GM21786 (cell line): ENCODE measurements around the gene THAP8.

Source experiments
- ATAC-seq: cut with Tn5 transposase; IDR thresholded peaks from one replicate; pipeline ENCODE4 v1.9.1; 2021; ENCODE audit not compliant: unreplicated experiment

THAP8 gene, protein sequence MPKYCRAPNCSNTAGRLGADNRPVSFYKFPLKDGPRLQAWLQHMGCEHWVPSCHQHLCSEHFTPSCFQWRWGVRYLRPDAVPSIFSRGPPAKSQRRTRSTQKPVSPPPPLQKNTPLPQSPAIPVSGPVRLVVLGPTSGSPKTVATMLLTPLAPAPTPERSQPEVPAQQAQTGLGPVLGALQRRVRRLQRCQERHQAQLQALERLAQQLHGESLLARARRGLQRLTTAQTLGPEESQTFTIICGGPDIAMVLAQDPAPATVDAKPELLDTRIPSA

GRCh38 chr19:36054119-36054732, at the start of gene THAP8:
Gene THAP8 (minus strand): TSS chr19:36054285. CDS start chr19:36054217, 68 bp downstream.
- ATAC-seq: peak; percentile 76

GRCh38 chr19:36103040-36103626, 49.0 kb upstream of the THAP8 start:
- no peak for ATAC-seq

DNA sequence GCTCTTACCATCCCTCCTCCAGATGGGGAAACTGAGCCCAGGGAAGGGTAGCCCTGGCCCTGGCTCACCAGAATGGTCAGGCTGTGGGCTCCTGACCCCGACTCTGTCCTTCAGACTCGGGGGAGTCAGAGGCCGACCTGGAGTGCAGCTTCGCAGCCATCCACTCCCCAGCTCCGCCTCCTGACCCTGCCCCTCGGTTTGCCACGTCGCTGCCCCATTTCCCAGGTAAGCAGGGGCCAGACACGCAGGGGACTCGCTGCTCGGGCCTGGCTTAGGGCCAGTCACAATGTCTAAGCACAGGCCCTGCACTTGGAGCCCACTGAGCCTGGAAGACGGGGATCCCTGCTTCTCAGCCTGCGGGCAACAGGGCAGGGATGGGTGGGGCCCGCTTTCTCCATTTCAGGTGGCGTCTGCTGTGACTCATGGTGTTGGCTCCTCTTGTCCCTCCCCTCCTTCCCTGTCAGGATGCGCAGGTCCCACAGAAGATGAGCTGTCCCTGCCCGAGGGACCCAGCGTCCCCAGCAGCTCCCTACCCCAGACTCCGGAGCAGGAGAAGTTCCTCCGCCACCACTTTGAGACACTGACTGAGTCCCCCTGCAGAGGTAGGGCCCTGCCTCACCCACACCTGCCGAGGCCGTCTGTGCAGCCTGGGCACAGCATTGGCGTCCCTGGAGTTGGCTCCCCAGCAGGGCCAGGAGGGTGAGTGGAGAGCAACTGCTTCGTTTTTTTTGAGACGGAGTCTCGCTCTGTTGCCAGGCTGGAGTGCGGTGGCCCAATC, 47.7 kb upstream of the THAP8 start:
- ATAC-seq: no peak

GRCh38 chr19:36100476-36100875, 46.4 kb upstream of the THAP8 start:
- ATAC-seq: no peak

GRCh38 chr19:36099166-36099785, 45.2 kb upstream of the THAP8 start:
- no peak for ATAC-seq

DNA sequence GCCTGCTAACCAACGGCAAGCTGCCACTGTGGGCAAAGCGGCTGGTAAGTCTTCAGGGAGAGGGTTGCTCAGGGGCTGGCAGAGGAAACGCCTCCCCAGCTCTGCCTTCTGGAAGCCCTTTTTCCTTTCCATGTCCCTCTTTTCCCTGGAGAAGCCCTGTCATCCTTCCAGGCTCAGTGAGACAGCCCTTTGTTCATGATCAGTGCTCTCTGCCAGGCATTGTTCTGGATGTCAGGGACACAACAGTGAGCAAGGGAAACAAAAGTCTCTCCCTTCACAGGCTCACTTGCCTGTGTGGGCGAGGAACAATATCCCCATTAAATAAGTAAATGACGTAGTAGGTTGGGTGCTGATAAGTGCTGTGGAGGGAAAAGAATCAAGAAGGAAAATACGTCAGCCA, 43.0 kb upstream of the THAP8 start:
- ATAC-seq: no peak

- no peak for ATAC-seq
Observed at GRCh38 chr19:36093687-36094086, 39.6 kb upstream of the THAP8 start.

- ATAC-seq: no peak
Observed at GRCh38 chr19:36093146-36093662, 39.1 kb upstream of the THAP8 start.

GRCh38 chr19:36092566-36092965, 38.5 kb upstream of the THAP8 start:
- no peak for ATAC-seq

DNA sequence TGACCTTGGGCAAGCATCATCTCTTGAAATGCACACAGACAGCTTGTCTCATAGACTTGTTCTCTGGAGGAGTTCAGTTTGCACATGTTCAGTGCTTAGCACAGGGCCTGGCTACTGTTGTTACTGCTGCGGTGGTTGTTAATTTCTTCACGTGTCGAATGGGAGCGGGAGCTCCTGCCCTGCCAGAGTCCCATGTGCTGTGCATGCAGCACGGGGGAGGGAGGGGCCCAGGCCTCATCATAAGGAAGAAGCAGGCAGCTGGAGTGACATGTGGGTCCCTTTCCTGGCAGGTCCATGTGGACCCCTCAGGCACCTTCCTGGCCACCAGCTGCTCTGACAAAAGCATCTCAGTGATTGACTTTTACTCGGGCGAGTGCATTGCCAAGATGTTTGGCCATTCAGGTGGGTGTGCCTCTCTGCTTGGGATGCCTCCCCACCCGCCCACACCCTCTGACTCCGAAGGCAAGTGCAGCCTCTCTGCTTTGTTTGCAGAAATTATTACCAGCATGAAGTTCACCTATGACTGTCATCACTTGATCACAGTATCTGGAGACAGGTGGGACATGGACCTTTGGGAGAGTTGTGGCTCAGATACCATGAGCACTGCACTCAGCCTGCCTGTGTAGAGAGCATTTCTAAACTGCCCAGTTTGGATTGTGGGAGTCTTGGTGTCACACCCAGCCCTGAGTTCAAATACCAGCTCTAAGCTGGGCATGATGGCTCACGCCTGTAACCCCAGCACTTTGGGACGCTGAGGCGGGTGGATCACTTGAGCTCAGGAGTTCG, 37.0 kb upstream of the THAP8 start:
- no peak for ATAC-seq

- no peak for ATAC-seq
Observed at GRCh38 chr19:36089847-36090246, 35.8 kb upstream of the THAP8 start.

DNA sequence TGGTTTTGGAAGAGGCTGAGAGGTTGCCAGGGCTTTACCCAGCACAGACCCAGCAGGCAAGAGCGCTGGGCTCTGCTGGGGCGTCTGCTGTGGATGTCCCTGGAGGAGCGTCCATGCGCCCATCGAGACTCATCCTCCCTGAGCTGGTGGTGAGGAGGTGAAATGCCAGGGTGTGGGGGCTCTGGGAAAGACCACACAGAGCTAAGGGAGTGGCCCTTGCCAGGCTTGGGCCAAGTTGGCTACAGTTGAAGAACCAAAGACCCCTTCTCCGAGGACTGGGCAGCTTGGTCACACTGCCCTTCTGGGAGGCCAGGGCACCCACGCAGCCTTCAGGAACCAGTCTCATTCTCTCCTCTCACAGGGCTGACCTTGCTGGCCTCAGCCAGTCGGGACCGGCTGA, 32.2 kb upstream of the THAP8 start:
- no peak for ATAC-seq

DNA sequence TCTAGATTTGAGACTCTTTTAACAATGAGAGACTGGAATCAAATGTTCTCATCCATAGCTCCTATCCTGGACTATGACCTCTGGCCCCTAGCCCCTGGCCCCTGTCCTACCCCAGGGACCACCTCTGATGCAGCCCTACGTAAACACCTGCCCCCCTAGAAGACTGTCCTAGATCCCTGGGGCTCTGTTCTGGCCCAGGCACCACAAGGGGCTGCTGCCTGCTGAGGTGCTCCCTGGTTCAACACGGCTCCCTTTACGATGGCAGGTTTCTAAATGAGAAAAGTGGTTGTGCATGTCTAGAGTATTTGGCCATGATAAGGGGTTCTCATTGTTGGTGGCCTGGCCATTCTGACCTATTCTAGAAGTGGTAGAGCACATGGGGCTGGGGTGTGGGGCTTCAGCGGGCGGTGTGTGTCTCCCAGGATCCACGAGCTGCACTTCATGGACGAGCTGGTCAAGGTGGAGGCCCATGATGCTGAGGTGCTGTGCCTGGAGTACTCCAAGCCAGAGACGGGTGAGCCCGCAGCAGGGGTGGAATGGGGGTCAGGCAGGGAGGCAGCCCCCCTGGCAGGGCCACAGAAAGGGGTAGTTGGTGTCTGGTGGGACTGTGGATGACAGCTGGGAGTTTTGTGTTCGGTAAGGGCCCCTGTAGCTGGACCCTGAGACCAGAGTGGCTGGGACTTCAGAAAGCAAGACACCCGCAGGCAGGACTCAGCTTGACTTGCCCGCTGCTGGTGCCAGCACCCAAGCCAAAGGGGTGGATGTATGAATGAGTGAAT, 30.3 kb upstream of the THAP8 start:
- ATAC-seq: no peak

GRCh38 chr19:36082916-36083315, 28.8 kb upstream of the THAP8 start:
- no peak for ATAC-seq

DNA sequence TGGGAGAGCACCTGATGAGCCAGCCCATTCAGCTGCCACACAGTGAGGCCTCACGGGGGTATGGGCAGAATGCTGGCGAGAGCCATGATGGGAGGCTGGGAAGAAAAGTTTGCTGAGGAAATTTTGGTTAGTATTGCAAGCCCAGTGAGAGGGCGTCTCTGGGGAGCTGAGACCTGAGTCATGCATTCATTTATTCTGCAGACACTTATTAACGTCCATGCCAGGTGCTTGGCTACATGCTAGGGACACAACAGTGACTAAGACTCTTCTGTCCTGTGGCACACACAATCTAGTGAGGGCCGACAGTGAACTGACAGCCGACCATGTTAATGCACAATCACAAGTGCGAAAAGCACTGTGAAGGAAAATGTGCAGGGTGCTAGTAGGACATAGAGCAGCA, 27.8 kb upstream of the THAP8 start:
- ATAC-seq: no peak

GRCh38 chr19:36081385-36081784, 27.3 kb upstream of the THAP8 start:
- ATAC-seq: no peak

- no peak for ATAC-seq
Observed at GRCh38 chr19:36079389-36079945, 25.4 kb upstream of the THAP8 start.

DNA sequence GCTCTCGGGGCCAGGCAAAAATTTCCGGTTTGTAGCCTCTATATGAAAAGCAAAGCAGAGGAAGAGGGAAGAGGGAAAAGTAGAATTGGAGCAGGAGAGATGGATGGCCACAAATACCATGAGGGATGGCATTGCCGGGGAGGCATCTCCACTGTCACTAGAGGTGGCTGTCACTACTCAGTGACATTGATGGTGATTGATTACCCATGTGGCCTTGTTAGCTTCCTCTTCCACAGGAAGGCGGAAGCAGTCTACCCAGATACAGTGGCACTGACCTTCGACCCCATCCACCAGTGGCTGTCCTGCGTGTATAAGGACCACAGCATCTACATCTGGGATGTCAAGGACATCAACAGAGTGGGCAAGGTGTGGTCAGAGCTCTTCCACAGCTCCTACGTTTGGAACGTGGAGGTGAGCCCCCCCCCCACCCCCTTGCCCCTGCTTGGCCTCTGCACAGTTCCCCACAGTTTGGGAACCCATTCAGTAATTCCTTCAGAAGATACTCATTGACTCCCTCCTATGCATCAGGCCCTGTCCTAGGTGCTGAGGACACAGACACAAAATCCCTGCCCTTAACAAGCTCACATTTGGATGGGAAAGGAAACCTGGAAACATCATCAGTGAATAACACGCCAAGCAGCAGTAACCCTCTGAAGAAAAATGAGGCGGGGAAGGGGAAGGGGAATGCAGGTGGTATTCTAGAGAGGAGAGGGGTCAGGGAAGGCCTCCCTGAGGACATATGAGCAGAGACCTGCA, 19.2 kb upstream of the THAP8 start:
- ATAC-seq: no peak
